Erythroblast (primary cell): Measurements from ENCODE around the gene PNMA6F.

ENCODE experiments used
- GATA1 ChIP-seq: IDR thresholded peaks from 2 replicates; pipeline ENCODE4 v1.6.1; 2011; ENCODE audit warnings: low read depth, mild to moderate bottlenecking, control low read depth, low read length, moderate library complexity
- POLR2A ChIP-seq: IDR thresholded peaks from 2 replicates; pipeline ENCODE4 v1.6.1; 2011; ENCODE audit warnings: mild to moderate bottlenecking, low read length

- TF ChIP-seq POLR2A = no peak
- no peak for TF ChIP-seq GATA1
These were observed 8.7 kb downstream of the PNMA6F start for GRCh38 chrX:153312842-153313241.
